Skeletal muscle tissue (tissue), 4 donors: ENCODE data around the gene NFIB. TPM values are rescaled to one million over a fixed set of nuclear protein-coding genes. Genes with fewer than 3 reads are reported as not detected.

Source experiments
- H3K27ac ChIP-seq: one replicate; pipeline ENCODE4 v1.7.0; 2013; ENCODE audit warnings: mild to moderate bottlenecking, low read depth, low read length, inconsistent platforms
- H3K27me3 ChIP-seq, 3 donors: one replicate each; pipeline ENCODE4 v1.7.0; 2013; ENCODE audit warnings: low read length in 3 of 3; ENCODE audit not compliant: control insufficient read depth in 3 of 3, insufficient read depth in 3 of 3
- H3K36me3 ChIP-seq, 3 donors: one replicate each; pipeline ENCODE4 v1.7.0; 2013; ENCODE audit warnings: low read length in 3 of 3; ENCODE audit not compliant: control insufficient read depth in 3 of 3, insufficient read depth in 3 of 3
- H3K4me1 ChIP-seq, 3 donors: one replicate each; pipeline ENCODE4 v1.7.0; 2013; ENCODE audit warnings: low read length in 3 of 3, mild to moderate bottlenecking in 3 of 3; ENCODE audit not compliant: control insufficient read depth in 3 of 3, insufficient read depth in 3 of 3
- H3K4me3 ChIP-seq, 3 donors: one replicate each; pipeline ENCODE4 v1.7.0; 2013; ENCODE audit warnings: low read length in 3 of 3
- H3K9ac ChIP-seq, 3 donors: one replicate each; pipeline ENCODE4 v1.7.0; 2013; ENCODE audit warnings: low read length in 3 of 3, mild to moderate bottlenecking in 3 of 3, moderate library complexity in 2 of 3, low read depth in 1 of 3
- H3K9me3 ChIP-seq, 3 donors: one replicate each; pipeline ENCODE4 v1.7.0; 2013; ENCODE audit warnings: low read length in 3 of 3; ENCODE audit not compliant: control insufficient read depth in 3 of 3
- total RNA-seq: library from RNA; depleted of rRNA; stranded (reverse); fragments of >200 nt; gene quantifications from one replicate; pipeline ENCODE4 v1.2.3, GENCODE V29; 2014
- donor health status: Osteomylitis.

Gene NFIB
- total RNA-seq, 1 donor from 2014 or later: 95.0 TPM

GRCh38 chr9:14140096-14140697, 173.7 kb downstream of the NFIB start:
- no peak overlapping the region for H3K9ac ChIP-seq
- H3K4me3 ChIP-seq: no peak overlapping the region
- H3K27ac ChIP-seq: no peak overlapping the region
- no peaks in the 10 kb centered on the region for H3K9me3 ChIP-seq
- H3K36me3 ChIP-seq: peaks cover 0 to 8% (median 2%) of the 10 kb centered on the region in 3 donors
- H3K27me3 ChIP-seq: no peaks in the 10 kb centered on the region
- no peaks in the 10 kb centered on the region for H3K4me1 ChIP-seq

GRCh38 chr9:14139287-14139686, 174.7 kb downstream of the NFIB start:
- Histone ChIP-seq H3K9me3 (no peaks in the 10 kb centered on the region), H3K27me3 (no peaks in the 10 kb centered on the region), H3K27ac (no peak overlapping the region), H3K4me1 (no peaks in the 10 kb centered on the region), H3K4me3 (no peak overlapping the region), H3K9ac (no peak overlapping the region), H3K36me3 (no peaks in the 10 kb centered on the region)

- Histone ChIP-seq H3K36me3 (no peaks in the 10 kb centered on the region), H3K27me3 (no peaks in the 10 kb centered on the region), H3K4me3 (no peak overlapping the region), H3K27ac (no peak overlapping the region), H3K9me3 (no peaks in the 10 kb centered on the region), H3K9ac (no peak overlapping the region), H3K4me1 (no peaks in the 10 kb centered on the region)
These were observed 177.1 kb downstream of the NFIB start for GRCh38 chr9:14136646-14137370.

- Histone ChIP-seq H3K9me3 (no peaks in the 10 kb centered on the region), H3K27me3 (no peaks in the 10 kb centered on the region), H3K36me3 (no peaks in the 10 kb centered on the region), H3K4me3 (no peak overlapping the region), H3K27ac (no peak overlapping the region), H3K4me1 (no peaks in the 10 kb centered on the region), H3K9ac (no peak overlapping the region)
These were observed 177.8 kb downstream of the NFIB start for GRCh38 chr9:14136047-14136635.

GRCh38 chr9:14135421-14135820, 178.5 kb downstream of the NFIB start:
- Histone ChIP-seq H3K36me3 (no peaks in the 10 kb centered on the region), H3K4me3 (no peak overlapping the region), H3K9me3 (no peaks in the 10 kb centered on the region), H3K27me3 (no peaks in the 10 kb centered on the region), H3K4me1 (no peaks in the 10 kb centered on the region), H3K27ac (no peak overlapping the region), H3K9ac (no peak overlapping the region)

GRCh38 chr9:14133394-14133793, 180.5 kb downstream of the NFIB start:
- Histone ChIP-seq H3K27me3 (no peaks in the 10 kb centered on the region), H3K27ac (no peak overlapping the region), H3K4me1 (no peaks in the 10 kb centered on the region), H3K4me3 (no peak overlapping the region), H3K36me3 (no peaks in the 10 kb centered on the region), H3K9ac (no peak overlapping the region), H3K9me3 (no peaks in the 10 kb centered on the region)

GRCh38 chr9:14132775-14133174, 181.2 kb downstream of the NFIB start:
- H3K36me3 ChIP-seq: no peaks in the 10 kb centered on the region
- no peaks in the 10 kb centered on the region for H3K9me3 ChIP-seq
- no peaks in the 10 kb centered on the region for H3K4me1 ChIP-seq
- H3K27ac ChIP-seq: no peak overlapping the region
- no peak overlapping the region for H3K4me3 ChIP-seq
- no peaks in the 10 kb centered on the region for H3K27me3 ChIP-seq
- no peak overlapping the region for H3K9ac ChIP-seq

- Histone ChIP-seq H3K4me1 (no peaks in the 10 kb centered on the region), H3K9ac (no peak overlapping the region), H3K27ac (no peak overlapping the region), H3K27me3 (no peaks in the 10 kb centered on the region), H3K4me3 (no peak overlapping the region), H3K36me3 (no peaks in the 10 kb centered on the region), H3K9me3 (no peaks in the 10 kb centered on the region)
These were observed 182.4 kb downstream of the NFIB start for GRCh38 chr9:14131356-14132088.

GRCh38 chr9:14127656-14128055, 186.3 kb downstream of the NFIB start:
- H3K27ac ChIP-seq: no peak overlapping the region
- peaks cover 6 to 11% (median 6%) of the 10 kb centered on the region in 3 donors for H3K36me3 ChIP-seq
- H3K4me3 ChIP-seq: no peak overlapping the region
- H3K4me1 ChIP-seq: no peaks in the 10 kb centered on the region
- H3K9ac ChIP-seq: no peak overlapping the region
- no peaks in the 10 kb centered on the region for H3K27me3 ChIP-seq
- no peaks in the 10 kb centered on the region for H3K9me3 ChIP-seq
